Measurements from ENCODE around the gene EPHB1.

Gene EPHB1

DNA sequence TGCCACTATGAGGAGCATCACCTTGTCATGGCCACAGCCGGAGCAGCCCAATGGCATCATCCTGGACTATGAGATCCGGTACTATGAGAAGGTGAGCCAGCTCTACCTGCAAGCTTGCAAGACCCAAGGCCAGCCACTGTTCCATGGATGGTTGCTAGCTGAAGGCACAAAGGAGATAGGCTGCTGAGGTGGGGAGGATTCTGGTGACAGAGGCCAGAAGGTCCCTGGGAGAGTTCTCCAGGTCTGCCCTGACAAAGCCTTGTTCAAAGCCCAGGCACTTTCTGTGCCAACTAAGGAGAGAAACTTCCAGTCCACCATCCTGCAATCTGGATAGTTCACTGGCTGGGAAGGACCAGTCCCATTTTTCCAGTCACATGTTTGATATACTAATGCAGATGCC, 359.1 kb downstream of the EPHB1 start:
- H3K4me3 ChIP-seq, result no peak overlapping the region
- DNase-seq (ENCODE audit: low spot score in 2 of 2), result no peak
- no peaks in the 10 kb centered on the region for H3K9me3 ChIP-seq
- in situ Hi-C loops (cut with MboI; ENCODE audit: low sequenced_read_pairs), result no loop called here
- H3K4me1 ChIP-seq, result no peaks in the 10 kb centered on the region
- H3K36me3 ChIP-seq (replicated peaks), result no peaks in the 10 kb centered on the region
- H3K27me3 ChIP-seq (ENCODE audit: low read depth), result no peaks in the 10 kb centered on the region

DNA sequence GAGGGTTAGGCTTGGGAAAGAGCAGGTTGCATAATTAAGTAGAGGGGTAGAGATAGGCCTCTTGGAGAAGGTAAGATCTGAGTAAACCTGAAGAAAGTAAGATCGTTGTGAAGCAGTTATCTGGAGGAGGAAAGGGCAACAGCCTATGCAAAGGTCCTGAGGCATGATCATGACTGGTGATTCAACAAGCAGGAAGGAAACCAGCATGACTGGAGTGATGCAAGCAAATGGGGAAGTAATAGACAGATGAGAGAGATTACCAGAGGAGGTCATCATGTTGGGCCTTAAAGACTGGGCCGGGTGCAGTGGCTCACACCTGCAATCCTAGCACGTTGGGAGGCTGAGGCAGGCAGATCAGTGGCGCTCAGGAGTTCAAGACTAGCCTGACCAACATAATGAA, 360.2 kb downstream of the EPHB1 start:
- Histone ChIP-seq H3K9me3 (no peaks in the 10 kb centered on the region), H3K4me1 (no peaks in the 10 kb centered on the region), H3K4me3 (no peak overlapping the region), H3K36me3 (replicated peaks) (no peaks in the 10 kb centered on the region), H3K27me3 (ENCODE audit: low read depth) (no peaks in the 10 kb centered on the region)
- DNase-seq (ENCODE audit: low spot score in 2 of 2), result no peak
- in situ Hi-C loops (cut with MboI; ENCODE audit: low sequenced_read_pairs), result no loop called here

DNA sequence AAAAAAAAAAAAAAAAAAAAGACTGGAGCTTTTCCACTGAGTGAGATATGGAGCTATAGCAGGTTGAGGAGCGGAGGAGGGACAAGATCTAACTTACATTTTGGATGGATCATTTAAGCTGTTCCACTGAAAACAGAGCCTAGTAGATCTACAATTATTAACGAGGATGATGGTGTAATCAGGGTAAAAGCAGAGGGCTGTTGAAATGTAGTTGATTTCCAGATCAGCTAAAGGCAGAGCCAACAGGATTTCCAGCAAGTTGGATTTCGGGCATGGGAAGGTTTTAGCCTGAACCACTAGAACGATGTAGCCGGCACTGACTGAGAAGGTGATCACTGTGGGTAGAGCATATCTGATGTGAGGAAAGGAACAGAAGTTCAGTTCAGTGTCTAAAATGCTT, 360.7 kb downstream of the EPHB1 start:
- no peaks in the 10 kb centered on the region for H3K9me3 ChIP-seq
- in situ Hi-C loops (cut with MboI; ENCODE audit: low sequenced_read_pairs), result no loop called here

DNA sequence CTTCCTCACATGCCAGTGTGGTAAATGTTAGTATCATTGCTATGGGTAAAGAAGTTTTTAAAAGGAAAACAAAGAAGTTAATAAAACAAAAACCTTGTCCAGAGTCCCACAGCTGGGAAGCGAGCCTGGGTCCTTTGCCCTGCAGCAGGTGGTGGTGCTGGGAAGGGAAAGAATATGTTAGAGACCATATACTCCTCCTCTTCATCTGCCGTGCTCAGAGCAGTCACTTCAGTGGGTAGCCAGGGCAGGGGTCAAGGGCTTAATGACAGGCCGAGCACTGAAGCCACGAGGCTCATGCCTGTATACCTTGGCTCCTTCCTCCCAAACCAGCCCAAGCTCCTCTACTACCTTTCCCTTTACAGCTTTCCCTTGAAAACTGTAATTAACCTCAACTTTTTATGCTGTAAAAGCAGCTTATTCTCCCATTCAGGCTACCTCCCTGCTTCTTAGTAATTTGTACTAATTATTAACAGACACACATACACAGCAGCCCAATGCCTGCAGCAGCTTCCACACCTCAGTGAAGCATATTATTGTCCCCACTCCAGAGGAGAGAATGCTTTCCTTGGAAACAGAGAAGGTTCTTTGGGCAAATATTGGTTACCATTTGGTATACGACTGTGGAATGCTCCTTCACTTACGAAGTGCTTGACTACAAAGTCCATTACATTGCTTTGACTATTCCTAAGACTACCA, 362.1 kb downstream of the EPHB1 start:
- Histone ChIP-seq H3K27me3 (ENCODE audit: low read depth) (no peaks in the 10 kb centered on the region), H3K36me3 (replicated peaks) (no peaks in the 10 kb centered on the region), H3K4me3 (no peak overlapping the region), H3K9me3 (no peaks in the 10 kb centered on the region), H3K4me1 (no peaks in the 10 kb centered on the region)
- DNase-seq (ENCODE audit: low spot score in 2 of 2), result no peak
- in situ Hi-C loops (cut with MboI; ENCODE audit: low sequenced_read_pairs), result no loop called here

More for the DNA sequence above, 360.7 kb downstream of the EPHB1 start:
- H3K4me3 ChIP-seq, result no peak overlapping the region
- no peak for DNase-seq (ENCODE audit: low spot score in 2 of 2)
- no peaks in the 10 kb centered on the region for H3K36me3 ChIP-seq (replicated peaks)
- H3K27me3 ChIP-seq (ENCODE audit: low read depth), result no peaks in the 10 kb centered on the region
- no peaks in the 10 kb centered on the region for H3K4me1 ChIP-seq

DNA sequence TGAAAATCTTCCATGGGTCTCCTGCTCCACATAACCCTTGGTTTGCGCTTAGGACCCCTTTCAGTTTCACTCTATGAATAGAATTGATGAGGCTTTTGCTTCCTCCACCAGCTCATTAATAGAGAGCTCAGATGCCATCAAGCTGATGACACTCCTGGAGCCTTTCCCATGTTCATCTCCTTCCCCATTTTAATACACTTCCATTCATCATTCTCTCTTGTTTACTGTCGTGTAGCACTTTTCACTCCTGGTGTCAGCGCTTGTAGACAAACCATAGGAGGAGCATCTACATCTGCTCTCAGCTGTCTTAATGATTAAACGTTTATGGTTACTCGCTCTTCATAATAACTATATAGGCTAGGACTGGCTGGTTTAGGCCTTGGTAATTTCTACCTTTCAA, 363.5 kb downstream of the EPHB1 start:
- no peak for DNase-seq (ENCODE audit: low spot score in 2 of 2)
- Histone ChIP-seq H3K4me3 (no peak overlapping the region), H3K27me3 (ENCODE audit: low read depth) (no peaks in the 10 kb centered on the region), H3K36me3 (replicated peaks) (no peaks in the 10 kb centered on the region), H3K4me1 (no peaks in the 10 kb centered on the region), H3K9me3 (no peaks in the 10 kb centered on the region)
- in situ Hi-C loops (cut with MboI; ENCODE audit: low sequenced_read_pairs), result no loop called here

DNA sequence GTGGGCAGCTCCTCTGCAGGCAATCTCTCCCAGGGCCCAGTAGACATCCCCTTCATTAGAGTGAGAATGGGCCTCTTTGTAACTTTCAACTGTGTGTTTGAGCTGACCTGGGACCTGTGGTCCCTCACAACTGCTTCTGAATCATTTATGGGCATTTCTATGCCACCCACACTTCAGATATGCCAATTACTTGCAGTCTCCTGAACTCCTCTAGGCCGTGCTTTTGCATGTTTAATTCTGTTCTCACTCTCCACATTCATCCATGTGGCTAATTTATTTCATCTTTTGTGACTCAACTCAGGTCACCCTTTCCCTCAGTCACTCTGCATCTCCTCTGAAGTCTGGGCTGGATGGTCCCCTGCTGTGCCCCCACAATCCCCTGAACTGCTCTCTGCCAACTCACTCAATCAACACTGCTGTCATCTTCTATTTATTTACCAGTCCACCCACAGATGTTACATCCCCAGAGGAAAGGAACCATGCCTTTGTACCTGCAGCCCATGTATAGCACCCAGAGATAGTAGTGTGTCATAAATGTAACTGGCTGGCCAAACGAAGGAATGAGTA, 364.7 kb downstream of the EPHB1 start:
- no peak for DNase-seq (ENCODE audit: low spot score in 2 of 2)
- Histone ChIP-seq H3K27me3 (ENCODE audit: low read depth) (no peaks in the 10 kb centered on the region), H3K36me3 (replicated peaks) (no peaks in the 10 kb centered on the region), H3K4me1 (no peaks in the 10 kb centered on the region), H3K4me3 (no peak overlapping the region), H3K9me3 (no peaks in the 10 kb centered on the region)
- in situ Hi-C loops (cut with MboI; ENCODE audit: low sequenced_read_pairs), result no loop called here

DNA sequence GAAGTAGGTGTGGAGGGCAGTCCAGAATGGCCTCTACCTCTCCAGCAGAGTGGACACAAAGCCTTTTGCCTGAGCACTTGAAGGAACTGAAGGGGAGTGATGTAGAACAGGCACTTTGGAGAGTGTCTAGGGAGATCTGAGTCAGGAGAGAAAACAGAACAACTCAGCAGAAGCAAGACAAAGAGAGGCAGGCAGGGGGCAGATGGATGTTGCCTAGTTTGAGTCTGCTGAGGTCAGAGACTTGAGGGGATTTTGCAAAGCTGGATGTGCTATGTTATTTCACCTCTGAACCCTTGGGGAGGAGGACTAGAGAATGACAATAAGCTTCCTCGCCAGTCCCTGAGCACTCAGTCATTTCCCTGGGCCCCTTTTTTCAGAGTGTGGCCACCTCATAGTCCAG, 366.4 kb downstream of the EPHB1 start:
- in situ Hi-C loops (cut with MboI; ENCODE audit: low sequenced_read_pairs), result no loop called here
- Histone ChIP-seq H3K4me1 (no peaks in the 10 kb centered on the region), H3K36me3 (replicated peaks) (no peaks in the 10 kb centered on the region), H3K4me3 (no peak overlapping the region), H3K27me3 (ENCODE audit: low read depth) (no peaks in the 10 kb centered on the region), H3K9me3 (no peaks in the 10 kb centered on the region)
- no peak for DNase-seq (ENCODE audit: low spot score in 2 of 2)

DNA sequence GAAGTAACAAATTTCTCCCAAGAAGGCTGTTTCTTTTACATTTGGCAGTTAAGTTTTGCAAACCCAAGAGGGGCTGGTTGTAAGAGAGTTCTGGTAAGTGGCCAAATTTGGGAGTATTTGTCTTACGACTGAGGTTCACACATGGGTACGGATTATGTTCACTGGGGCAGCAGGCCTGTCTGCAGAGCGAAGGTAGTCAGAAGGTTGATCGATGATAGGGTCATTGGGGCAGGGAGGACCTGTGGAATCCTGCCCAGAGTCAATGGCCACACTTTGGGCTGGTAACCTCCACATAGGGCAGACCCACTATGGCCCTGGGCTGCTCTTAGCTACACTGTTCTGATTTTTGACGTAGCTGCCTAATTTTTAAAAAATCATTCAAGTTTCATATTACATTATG, 368.6 kb downstream of the EPHB1 start:
- no peak overlapping the region for H3K4me3 ChIP-seq
- no peaks in the 10 kb centered on the region for H3K36me3 ChIP-seq (replicated peaks)
- DNase-seq (ENCODE audit: low spot score in 2 of 2), result no peak
- H3K4me1 ChIP-seq, result no peaks in the 10 kb centered on the region
- H3K27me3 ChIP-seq (ENCODE audit: low read depth), result no peaks in the 10 kb centered on the region
- in situ Hi-C loops (cut with MboI; ENCODE audit: low sequenced_read_pairs), result no loop called here
- no peaks in the 10 kb centered on the region for H3K9me3 ChIP-seq

DNA sequence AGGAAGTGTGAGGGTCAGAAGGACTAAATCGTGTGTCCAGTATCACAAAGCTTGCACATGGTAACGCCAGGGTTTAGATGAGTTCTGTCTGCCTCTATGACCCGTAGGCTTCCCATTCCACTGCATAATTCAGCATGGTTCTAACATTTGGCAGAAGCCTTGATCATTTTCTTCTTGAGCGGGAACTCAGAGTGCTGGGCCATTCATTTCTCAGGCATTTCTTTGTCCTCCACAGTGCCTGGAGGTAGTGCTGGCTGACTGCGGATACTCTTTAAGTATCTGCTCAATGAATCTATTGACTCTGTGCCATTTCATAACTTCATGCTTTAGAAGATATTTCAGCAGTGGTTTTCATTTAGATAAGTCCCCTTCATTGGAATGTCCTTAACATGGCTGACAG, 370.2 kb downstream of the EPHB1 start:
- no peak for DNase-seq (ENCODE audit: low spot score in 2 of 2)
- no peak overlapping the region for H3K4me3 ChIP-seq
- no peaks in the 10 kb centered on the region for H3K36me3 ChIP-seq (replicated peaks)
- no peaks in the 10 kb centered on the region for H3K9me3 ChIP-seq
- in situ Hi-C loops (cut with MboI; ENCODE audit: low sequenced_read_pairs), result no loop called here
- H3K27me3 ChIP-seq (ENCODE audit: low read depth), result no peaks in the 10 kb centered on the region
- no peaks in the 10 kb centered on the region for H3K4me1 ChIP-seq

DNA sequence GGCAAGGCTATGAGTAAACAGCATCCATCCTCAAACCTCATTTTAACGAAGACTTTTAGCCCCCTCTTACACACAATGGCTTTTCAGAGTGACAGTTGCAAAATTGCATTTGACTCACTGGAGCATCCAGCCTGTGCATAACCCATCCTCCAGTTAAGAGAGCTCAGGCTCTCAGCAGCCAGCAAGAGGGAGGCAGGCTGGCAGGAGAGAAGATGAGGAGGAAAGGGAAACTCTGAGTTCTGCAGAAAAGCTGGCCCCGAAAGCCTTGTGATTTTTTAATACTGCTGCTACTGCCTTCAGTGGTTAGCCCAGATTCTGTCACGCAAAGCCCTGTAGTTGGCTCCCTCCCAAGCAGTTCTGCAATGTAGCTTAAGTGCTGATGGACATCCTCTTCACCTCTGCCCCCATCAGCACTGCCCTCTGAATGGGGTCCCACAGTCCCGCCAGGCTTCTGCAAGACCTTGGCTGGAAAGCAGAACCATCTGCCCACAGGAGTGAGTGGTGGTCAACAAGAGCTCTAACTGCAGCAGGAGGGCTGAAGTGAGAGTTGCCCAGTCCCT, 371.3 kb downstream of the EPHB1 start:
- H3K4me3 ChIP-seq, result no peak overlapping the region
- no peaks in the 10 kb centered on the region for H3K36me3 ChIP-seq (replicated peaks)
- H3K4me1 ChIP-seq, result no peaks in the 10 kb centered on the region
- in situ Hi-C loops (cut with MboI; ENCODE audit: low sequenced_read_pairs), result no loop called here
- no peaks in the 10 kb centered on the region for H3K27me3 ChIP-seq (ENCODE audit: low read depth)
- no peaks in the 10 kb centered on the region for H3K9me3 ChIP-seq
- no peak for DNase-seq (ENCODE audit: low spot score in 2 of 2)

DNA sequence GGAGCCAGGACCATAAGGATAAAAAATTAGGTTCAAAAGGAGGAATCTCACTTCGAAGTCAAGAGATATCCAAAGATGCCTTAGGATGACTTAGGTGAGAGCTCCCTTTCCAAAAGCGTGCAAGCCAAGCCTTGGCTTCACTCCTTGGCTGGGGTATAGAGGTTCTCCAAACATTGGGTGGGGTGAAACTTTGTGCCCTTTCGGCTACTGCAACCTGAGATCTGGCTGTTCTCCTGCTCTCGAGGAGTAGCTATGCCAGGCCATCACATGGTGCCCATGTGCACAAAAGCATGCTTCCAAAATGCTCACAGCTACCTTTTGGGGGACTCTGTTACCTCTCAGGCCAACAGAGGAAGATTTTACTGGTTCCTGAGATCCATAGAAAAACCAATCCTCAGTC, 373.8 kb downstream of the EPHB1 start:
- H3K36me3 ChIP-seq (replicated peaks), result no peaks in the 10 kb centered on the region
- no peaks in the 10 kb centered on the region for H3K9me3 ChIP-seq
- no peak overlapping the region for H3K4me3 ChIP-seq
- DNase-seq (ENCODE audit: low spot score in 2 of 2), result no peak
- no peaks in the 10 kb centered on the region for H3K4me1 ChIP-seq
- in situ Hi-C loops (cut with MboI; ENCODE audit: low sequenced_read_pairs), result no loop called here
- no peaks in the 10 kb centered on the region for H3K27me3 ChIP-seq (ENCODE audit: low read depth)

DNA sequence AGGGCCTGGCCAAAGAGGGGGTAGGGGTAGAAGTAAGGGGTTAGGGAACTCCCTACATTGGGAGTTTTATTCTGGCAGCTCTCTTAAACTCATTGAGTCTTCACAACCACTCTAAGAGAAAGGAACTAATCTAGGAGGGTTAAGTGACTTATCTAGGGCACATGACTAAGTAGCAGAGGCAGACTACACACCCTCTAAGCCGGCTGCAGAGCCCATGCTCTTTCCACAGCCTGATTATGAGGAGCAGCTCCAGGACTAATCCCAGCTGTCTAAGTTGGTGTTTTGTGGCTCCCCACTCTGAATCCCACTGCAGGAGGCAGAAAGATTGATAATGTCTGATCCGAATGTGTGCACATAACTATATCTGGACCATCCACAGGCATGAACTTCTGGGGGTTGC, 374.6 kb downstream of the EPHB1 start:
- in situ Hi-C loops (cut with MboI; ENCODE audit: low sequenced_read_pairs), result no loop called here

DNA sequence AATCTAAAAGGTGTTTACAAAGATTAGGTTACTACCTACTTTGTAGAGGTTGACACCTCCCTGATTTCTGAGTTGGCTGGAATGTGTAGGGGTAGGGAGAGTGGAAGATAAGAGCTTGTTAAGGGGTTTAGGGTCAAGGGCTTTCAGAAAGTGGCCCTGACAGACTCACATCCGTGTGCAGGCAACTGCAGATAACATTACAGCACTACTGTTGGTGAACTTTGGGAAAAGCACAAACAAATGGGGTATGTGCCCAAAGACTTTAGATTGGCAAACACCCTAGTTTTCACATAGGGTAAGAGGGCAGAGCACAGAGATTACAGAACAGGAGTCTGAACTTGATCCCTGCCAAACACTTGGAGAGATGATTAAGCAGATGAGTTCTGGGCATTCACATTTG, 375.7 kb downstream of the EPHB1 start:
- no peak for DNase-seq (ENCODE audit: low spot score in 2 of 2)
- H3K36me3 ChIP-seq (replicated peaks), result no peaks in the 10 kb centered on the region
- no peak overlapping the region for H3K4me3 ChIP-seq
- H3K27me3 ChIP-seq (ENCODE audit: low read depth), result no peaks in the 10 kb centered on the region
- no peaks in the 10 kb centered on the region for H3K4me1 ChIP-seq
- in situ Hi-C loops (cut with MboI; ENCODE audit: low sequenced_read_pairs), result no loop called here
- no peaks in the 10 kb centered on the region for H3K9me3 ChIP-seq

More for the DNA sequence above, 374.6 kb downstream of the EPHB1 start:
- Histone ChIP-seq H3K36me3 (replicated peaks) (no peaks in the 10 kb centered on the region), H3K27me3 (ENCODE audit: low read depth) (no peaks in the 10 kb centered on the region), H3K4me3 (no peak overlapping the region), H3K9me3 (no peaks in the 10 kb centered on the region), H3K4me1 (no peaks in the 10 kb centered on the region)
- DNase-seq (ENCODE audit: low spot score in 2 of 2), result no peak

DNA sequence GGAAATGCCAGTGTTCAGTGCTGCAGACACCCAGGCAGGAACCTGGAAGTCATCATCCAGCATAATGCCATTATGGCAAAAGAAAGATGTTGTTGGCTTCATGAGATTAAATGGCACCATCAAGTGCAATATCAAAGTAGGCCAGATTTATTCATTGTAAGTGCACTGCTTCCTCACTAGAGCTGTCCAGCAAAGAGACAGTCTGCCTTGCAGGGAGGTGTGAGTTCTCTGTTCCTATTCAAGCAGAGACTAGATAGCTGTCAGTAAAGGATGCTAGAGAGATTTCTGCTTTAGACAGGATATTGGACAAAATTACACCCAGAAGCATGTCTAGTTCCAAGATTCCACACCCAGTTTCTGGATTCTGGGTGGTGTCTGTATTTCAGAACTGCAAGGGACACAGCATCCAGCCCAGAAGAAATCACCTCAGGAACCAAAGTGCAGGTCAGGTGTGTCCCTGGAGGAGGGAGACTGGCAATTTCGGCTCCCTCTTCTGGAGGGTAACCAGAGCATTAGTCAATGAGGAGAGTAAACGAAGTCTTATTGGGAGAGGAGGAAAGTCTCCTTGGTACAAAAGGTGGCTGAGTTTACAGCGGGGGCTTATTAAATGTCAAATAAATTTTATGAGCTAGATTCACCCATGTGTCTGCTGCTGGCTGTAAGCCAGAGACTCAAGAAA, 377.3 kb downstream of the EPHB1 start:
- H3K27me3 ChIP-seq (ENCODE audit: low read depth), result no peaks in the 10 kb centered on the region
- no peaks in the 10 kb centered on the region for H3K4me1 ChIP-seq
- H3K9me3 ChIP-seq, result no peaks in the 10 kb centered on the region
- H3K4me3 ChIP-seq, result no peak overlapping the region
- H3K36me3 ChIP-seq (replicated peaks), result no peaks in the 10 kb centered on the region
- DNase-seq (ENCODE audit: low spot score in 2 of 2), result no peak
- in situ Hi-C loops (cut with MboI; ENCODE audit: low sequenced_read_pairs), result no loop called here
